ENCODE data around the gene JSRP1.
"Not testable (repeated sequence)": the region's sequence is repeated elsewhere in the genome, so short reads cannot be mapped to it uniquely, and the experiment has no call there.

The JSRP1 gene

DNA sequence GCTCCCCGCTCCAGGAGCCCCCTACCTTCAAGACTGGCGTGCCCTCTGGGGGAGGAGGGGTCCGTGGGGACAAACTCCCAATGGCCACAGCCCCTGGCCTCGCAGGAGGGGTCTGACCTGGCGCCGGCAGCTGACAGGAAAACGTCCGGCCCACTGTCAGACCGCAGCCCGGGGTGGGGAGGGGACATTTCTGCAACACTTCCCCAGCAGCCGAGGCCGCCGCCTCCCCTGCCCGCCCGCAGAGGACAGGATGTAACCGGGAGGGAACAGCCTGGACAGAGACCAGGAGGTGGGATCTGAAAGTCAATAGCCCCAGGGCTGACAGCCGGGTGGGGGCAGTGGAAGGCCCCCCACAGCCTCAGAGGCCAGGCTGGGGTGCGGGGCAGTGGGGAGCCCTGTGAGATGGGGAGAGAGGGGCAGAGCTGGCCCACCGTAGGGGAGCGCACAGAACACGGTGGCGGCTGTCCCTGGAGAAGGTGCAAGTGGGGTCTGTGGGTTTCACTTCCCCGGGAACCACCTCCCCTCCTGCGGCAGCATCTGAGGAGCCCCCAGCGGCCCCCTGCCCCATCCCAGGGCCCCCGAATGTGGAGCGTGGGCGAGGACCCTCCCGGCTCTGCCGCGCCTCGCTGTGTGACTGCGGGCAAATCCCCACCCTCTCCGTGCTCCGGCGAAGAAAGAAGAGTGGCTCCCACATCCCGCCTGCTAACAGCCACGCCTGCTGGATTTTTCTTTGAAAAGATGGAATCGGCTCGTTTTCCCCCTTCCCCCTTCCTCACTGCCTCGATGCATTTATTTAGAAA, 26.0 kb upstream of the JSRP1 start, which contains the start of gene PEAK3:
Gene PEAK3, minus strand, starts transcription at position 114 of the 800 bp plus-strand sequence. CDS start 1,244 bp downstream, outside the sequence.
- FAIRE-seq (no peak), DNase-seq (ENCODE audit: low spot score) (no peak)

DNA sequence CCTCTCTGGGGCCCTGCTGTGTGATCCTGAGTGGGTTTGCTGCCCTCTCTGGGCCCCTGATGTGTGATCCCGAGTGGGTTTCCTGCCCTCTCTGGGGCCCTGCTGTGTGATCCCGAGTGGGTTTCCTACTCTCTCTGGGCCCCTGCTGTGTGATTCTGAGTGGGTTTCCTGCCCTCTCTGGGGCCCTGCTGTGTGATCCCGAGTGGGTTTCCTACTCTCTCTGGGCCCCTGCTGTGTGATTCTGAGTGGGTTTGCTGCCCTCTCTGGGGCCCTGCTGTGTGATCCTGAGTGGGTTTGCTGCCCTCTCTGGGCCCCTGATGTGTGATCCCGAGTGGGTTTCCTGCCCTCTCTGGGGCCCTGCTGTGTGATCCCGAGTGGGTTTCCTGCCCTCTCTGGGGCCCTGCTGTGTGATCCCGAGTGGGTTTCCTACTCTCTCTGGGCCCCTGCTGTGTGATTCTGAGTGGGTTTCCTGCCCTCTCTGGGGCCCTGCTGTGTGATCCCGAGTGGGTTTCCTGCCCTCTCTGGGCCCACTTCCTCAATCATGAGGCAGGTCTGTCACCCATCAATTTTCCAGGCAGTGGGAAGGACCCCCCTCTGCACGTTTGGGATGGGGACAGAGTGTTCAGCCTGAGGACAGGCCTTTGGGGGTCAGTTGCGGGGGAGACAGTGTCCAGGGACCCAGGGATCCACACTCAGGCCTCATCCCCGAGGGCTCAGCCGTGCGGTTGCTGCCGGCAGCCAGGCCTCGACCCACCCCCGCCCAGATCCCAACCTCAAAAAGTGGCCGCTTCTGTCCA, 25.2 kb upstream of the JSRP1 start:
- DNase-seq (ENCODE audit: low spot score); FAIRE-seq: not testable (repeated sequence)

DNA sequence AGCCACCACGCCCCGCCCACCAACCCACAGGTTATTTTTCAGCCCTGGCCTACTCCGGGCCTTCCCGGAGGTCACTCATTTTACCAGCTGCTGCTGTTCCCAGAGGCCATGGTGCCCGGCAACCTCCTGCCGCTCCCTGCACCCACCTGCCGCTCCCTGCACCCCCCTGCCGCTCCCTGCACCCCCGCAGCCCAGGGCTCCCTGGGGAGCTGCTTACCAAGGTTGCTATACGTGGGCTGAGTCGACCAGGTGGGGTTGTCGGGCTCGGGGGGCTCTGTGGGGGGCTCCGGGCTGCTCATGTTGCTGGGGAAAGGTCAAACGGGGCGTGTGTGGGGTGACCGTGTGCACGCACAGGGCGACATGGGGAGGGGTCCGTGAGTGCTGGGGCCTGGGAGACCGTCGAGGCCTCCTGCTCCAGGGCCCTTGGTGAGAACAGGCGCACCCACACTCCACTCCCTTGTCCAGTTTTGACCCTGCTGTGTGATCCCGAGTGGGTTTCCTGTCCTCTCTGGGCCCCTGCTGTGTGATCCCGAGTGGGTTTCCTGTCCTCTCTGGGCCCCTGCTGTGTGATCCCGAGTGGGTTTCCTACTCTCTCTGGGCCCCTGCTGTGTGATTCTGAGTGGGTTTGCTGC, 24.5 kb upstream of the JSRP1 start:
- FAIRE-seq: no peak

DNA sequence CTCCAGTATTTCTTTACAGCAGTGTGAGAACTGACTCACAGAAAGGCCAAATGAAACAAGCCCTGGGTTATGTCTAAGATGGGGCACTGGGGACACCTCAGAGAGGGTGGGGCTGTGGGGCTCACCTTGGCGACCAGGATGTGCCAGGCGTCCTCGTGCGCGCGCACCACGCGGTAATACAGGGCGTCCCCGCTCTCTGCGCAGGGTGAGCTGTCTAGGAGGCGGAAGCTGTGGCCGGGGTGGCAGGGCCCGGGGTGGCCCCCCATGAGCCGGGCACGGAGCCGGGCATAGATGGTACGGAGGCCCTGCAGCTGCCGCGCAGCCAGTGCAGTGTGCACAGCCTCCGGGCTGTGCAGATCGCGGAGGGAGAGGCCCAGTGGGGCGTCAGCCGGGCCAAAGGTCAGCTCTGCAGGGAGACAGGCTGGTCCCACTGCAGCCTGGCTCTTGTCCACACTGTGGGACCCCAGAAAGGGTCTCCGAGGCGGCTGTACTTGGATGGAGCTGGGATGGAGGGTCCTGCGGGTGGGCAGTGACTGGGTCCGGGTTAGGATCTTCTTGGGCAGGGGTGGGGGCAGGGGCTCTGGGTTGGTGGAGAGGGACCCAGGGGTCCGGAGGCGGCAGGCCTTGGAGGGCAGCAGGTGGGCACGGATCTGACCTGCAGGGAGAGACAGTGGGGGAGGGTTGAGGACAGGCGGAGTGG, 22.4 kb upstream of the JSRP1 start:
- DNase-seq (ENCODE audit: low spot score): no peak
- no peak for FAIRE-seq

More for the DNA sequence above, 24.5 kb upstream of the JSRP1 start:
- no peak for DNase-seq (ENCODE audit: low spot score)

DNA sequence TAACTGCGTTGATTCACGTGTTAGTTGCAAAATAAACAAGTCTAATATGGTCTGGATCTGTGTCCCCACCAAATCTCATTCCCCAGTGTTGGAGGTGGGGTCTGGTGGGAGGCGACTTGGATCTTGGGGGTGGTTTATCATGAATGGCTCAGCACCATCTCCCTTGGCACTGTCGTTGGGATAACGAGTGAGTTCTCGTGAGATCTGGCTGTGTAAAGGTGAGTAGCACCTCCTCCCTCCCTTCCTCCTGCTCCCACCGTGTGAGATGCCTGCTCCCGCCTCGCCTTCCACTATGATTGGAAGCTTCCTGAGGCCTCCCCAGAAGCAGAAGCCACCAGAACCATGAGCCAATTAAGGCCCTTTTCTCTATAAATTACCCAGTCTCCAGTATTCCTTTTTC, 20.9 kb upstream of the JSRP1 start:
- no peak for DNase-seq (ENCODE audit: low spot score)
- no peak for FAIRE-seq

DNA sequence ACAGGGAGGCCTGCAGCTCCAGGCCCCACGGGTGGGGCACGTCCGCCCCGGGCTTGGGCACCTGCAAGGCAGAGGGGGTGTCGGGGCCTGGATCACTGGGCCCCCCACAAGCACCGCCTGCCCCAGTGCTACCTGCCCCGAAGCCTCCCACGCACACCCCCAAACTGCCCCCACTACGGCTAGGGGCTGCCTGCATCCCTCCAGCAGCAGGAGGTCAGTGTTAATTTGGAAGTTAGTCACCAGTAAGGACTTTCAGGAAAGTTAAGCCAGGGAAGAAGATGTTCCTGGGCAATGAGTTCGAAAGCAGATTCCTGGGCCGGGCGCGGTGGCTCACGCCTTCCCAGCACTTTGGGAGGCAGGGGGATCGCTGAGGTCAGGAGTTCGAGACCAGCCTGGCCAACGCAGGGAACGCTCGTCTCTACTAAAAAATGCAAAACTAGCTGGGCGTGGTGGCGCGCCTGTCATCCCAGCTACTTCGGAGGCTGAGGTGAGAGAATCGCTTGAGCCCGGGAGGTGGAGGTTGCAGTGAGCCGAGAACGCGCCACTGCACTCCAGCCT, 20.3 kb upstream of the JSRP1 start:
- DNase-seq (ENCODE audit: low spot score) (no peak), FAIRE-seq (no peak)

DNA sequence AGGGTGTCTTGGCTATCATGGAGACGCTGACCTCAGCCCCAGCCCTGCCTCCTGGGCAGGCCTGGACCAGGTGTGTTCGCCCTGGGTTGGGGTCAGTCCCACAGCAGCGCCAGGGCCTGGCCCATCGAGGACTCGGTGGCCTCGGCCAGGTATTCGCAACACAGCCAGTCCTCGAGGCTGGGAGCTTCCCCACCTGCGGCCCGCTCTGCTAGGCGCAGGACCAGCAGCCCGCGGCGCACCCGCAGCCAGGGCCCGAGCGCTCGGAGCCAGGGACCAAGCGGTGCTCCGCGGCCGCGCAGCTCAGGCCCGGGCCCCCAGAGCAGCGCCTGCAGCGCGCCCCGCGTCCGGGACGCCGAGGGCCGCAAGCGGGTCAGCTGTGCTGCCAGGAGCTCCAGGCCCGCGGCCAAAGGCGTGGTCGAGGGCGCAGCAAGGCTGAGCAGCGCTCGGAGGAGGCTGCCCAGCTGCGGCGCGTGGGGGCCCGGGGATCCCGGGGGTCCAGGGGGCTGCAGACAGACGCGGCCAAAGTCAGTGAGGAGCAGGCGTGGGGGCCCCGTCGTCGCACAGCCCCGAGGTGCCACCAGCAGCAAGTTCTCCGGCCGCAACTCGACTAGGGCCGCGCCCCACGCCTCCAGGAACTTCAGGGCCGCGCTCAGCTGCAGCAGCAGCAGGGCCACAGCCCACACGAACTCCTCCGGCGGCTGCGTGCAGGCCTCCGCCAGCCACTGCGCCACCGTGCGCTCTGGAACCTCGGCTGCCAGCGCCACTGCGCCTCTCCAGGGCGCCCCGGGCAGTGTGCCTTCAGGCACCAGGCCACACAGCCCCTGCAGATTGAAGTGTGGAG, 19.6 kb upstream of the JSRP1 start:
- no peak for FAIRE-seq
- DNase-seq (ENCODE audit: low spot score): no peak

DNA sequence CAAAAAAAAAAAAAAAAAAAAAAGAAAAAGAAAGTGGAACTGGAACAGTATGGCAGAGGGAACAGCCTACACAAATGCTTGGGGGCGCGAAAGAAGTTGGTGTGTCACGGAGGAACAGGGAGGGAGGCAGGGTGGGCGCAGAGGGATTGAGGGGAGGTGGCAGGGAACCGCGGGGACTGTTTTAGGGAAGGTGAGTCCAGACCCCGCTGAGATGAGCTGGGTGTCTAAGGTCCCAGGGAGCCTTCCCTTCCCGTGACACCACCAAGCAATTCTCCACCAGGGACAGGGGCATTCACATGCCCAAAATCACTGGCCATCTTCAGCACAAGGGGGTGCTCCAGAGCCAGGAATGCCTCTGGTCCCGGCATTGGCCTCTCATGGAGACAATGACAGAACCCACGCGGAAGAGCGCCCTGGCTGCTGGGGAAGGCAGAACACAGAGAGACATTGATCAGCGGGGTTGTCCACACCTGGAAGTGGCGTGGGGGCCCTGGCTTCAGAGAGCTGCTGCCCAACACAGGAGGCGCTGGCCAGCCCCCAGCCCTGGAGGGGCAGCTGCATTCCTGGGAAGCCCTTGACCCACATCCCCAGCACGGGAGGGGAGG, 18.8 kb upstream of the JSRP1 start:
- DNase-seq (ENCODE audit: low spot score): peak; percentile 44
- FAIRE-seq: no peak

DNA sequence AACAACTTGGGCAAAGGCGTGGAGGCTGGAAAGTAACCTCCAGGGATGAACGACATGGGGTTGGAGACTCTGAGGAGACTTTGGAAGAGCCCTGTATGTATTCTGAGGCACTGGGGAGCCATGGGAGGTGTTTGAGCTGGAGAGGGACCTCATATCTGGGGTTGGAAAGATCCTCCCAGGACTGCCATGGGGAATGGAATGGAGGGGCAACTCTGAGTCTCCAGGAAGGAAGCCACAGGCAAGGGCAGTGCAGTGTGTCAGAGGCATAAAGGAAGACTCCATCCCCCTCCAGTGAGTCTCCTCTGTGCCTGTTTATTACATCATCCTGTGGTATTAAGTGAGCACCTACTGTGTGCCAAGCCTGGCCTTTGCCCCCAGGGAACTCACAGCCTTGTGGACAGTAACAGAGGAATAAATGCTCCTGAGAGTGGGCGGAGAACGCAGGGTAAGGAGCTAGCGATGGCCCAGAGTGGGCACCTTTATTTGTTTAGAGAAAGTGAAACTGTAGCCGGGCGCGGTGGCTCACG, 18.0 kb upstream of the JSRP1 start:
- no peak for FAIRE-seq
- peak; percentile 26 for DNase-seq (ENCODE audit: low spot score)

DNA sequence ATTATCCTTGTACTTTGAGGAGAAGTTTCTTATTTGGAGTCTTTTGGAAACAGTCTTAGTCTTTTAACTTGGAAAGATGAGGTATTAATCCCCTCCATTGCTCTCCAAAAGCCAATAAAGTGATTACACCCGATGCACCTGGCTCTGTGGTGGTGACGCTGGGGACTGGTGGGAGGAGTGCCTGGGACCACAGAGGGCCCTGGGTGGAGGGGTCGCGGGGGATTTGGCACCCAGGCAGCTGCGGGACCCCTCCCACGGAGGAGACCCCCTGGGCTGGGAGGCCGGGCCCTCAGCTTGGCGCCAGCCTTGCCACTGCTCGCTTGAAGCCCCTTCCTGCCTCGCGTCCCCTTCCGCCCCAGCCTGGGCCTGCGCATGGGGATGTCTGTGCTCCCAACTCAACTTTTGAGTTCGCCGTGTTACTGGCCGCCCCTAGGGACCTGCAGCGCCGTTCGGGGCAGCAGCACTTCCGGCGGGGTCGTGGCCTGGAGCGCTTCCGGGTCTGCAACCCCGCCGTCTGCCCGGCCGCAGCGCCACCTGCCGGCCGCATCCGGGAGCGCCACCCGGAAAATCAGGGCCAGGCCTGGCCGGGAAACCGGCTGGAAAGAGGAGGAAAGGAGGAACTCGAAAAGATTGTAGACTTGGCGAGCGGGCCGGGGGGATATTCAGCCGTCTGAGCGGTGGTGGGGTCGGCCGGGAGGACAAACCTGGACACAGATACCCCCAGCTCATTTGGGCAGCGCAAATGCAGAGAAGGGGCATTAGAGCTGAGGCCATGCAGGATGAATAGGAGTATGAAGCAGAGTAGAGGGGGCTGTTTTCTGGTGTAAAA, 17.4 kb upstream of the JSRP1 start:
- peak; percentile 56 for DNase-seq (ENCODE audit: low spot score)
- FAIRE-seq: no peak

DNA sequence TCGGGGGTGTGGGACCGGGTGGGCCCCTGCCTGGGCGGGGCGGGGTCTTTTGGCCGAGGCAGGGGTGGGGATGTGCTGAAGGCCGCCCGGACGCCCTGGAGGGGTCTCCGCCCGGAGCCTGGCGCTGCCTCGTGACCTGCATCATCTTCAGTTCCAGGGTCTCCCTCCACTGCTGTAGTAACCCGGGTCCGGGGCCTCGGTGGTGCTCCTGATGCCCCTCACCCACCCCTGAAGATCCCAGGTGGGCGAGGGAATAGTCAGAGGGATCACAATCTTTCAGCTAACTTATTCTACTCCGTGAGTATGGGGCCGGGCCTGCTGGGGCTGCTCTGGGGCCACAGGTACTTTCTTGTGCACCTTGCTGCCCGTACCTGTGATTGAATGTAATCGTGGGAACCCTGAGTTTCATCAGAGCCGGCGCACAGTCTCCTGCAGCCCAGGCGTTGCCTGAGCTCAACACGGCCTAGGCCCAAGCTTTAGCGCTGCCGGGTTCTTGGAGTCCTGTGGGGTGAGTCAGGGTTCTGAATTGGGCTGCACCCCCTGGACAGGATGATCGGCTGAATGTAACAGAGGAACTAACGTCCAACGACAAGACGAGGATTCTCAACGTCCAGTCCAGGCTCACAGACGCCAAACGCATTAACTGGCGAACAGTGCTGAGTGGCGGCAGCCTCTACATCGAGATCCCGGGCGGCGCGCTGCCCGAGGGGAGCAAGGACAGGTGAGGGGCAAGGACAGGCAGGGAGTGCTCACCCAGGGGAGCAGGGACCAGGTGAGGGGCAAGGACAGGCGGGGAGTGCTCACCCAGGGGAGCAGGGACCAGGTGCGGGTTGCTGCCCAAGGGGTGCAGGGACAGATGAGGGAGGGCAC, 15.3 kb upstream of the JSRP1 start:
- FAIRE-seq: no peak
- DNase-seq (ENCODE audit: low spot score): peak; percentile 31

DNA sequence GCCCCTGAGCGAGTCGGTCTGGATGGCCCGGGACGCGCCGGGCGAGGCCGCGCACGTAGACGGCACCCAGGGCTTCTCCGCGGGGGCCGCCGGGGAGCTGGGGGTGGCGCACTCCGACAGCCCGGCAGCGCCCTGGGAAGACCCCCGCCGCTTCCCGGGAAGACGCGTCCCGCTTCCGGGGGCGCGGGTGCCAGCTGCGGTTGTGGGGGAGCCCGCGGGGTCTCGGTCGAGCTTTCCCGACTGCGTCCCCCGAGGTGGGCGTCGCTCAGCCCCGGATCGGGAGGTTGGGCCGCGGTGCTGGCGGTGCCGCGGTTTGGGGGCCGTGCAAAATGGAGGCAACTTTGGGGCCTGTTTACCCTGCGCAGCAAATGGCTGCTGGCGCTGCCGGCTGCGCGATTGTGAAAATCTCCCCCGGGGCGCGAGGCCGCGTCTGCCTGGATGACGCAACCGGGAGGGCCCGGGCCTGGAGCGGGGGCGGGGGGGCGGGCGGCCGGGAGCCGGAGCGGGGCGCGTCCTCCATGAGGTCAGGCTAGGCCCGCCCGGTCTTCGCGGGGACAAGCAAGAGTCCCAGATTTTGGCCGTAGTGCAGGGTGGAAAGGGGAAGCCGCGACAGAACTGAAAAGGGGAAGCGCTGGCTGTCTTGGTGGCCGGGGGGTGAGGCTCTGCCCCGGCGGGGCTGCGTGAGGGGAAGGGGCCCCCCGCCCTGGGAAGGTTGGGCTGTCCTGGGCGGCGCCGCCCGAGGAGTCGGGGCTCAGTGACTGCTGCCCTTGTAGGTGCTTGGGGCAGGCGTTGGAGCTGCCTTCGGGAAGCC, 14.4 kb upstream of the JSRP1 start:
- DNase-seq (ENCODE audit: low spot score) (peak; percentile 45), FAIRE-seq (no peak)

DNA sequence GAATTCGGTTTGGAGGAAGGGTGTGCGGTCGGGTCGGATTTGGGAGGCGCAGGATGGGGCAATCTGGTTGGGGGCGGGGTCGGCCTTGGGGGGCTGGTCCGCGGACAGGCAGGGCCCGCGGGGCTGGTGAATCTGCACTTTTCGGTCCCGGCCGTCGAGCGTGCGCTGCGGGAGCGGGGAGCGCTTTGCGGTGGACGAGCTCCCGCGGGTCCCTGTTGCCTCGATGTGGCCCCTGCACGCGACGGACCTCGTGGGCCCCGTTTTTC, 13.9 kb upstream of the JSRP1 start:
- no peak for FAIRE-seq
- DNase-seq (ENCODE audit: low spot score): no peak

DNA sequence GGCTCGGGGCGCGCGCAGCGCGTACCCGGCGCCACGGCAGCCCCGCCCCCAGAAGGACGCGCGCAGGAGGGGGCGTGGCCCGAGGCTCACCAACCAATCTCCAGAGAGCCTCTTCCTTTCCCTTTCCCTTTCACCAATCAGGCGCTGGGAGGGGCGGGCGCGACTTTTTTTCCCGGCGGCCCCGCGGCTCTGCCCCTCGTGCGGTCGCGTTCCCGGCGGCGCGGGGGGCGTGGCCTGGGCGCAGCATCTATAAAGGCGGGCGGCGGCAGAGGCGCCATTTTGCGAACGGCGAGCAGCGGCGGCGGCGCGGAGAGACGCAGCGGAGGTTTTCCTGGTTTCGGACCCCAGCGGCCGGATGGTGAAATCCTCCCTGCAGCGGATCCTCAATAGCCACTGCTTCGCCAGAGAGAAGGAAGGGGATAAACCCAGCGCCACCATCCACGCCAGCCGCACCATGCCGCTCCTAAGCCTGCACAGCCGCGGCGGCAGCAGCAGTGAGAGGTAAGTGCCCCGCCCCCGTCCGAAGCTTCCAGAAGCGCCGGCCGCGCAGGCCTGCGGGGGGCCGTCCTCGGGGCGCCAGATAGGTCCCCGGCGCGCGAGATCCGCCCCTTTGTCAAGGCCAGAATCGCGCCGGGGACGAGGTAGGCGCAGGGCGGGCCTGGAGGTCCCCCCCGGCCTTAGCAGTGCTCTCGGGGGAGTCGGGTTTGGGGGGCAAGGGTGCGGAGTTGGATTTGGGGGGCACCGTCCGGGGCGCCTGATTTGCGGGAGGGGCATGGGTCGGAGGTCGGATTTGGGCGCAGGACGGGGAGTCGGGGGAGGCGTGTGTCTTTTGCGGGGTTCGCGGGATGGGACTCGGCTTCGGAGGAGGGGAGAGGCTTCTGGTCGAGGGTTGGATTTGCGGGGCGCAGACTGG, 13.3 kb upstream of the JSRP1 start:
- FAIRE-seq (no peak), DNase-seq (ENCODE audit: low spot score) (peak; percentile 93)

DNA sequence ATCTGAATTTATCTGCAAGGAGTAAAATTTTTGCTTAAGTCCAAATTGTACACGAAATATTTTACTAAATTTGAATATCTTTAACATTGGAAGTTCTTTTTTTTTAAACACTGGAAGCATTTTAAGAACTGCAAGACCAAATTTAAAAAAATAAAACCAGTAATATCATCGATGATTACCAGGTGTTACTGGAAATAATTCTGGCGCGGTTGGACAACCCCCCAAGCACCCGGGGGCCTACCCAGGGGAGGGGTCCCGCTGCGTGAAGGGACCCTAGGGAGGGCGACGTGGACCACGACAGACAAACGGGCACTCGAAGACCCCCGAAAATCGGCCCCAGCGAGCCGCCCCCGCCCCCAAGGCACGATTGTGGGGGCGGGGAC, 12.6 kb upstream of the JSRP1 start:
- DNase-seq (ENCODE audit: low spot score) (no peak), FAIRE-seq (no peak)

DNA sequence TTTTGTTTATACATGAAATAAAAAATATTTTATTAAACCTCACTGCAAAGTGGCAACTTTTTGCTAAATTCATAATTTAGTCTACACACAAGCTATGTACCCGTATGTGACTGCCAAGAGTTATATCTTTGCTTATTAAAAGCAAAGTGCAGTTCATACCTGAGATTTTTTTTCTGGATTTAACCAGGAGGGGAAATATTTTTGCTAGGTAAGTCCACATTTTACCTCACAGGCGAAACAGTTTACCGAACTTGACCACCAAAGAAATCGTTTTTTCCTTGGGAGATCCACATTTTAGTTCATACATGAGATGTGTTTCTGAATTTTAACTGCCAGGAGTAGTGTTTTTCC, 12.2 kb upstream of the JSRP1 start:
- FAIRE-seq (no peak), DNase-seq (ENCODE audit: low spot score) (no peak)
